GM21576 (cell line): ENCODE results near the gene HMOX2.

ENCODE experiments used
- ATAC-seq: cut with Tn5 transposase; IDR thresholded peaks from one replicate; pipeline ENCODE4 v1.9.1; 2021; ENCODE audit warnings: mild to moderate bottlenecking, moderate library complexity; ENCODE audit not compliant: unreplicated experiment

HMOX2 gene

GRCh38 chr16:4463522-4464163 lies 12.6 kb upstream of the HMOX2 start:
- ATAC-seq: no peak

GRCh38 chr16:4465977-4466779 lies 10.0 kb upstream of the HMOX2 start:
- no peak for ATAC-seq

- no peak for ATAC-seq
Observed at GRCh38 chr16:4467916-4468315, 8.3 kb upstream of the HMOX2 start.

- no peak for ATAC-seq
Observed at GRCh38 chr16:4468972-4469371, 7.2 kb upstream of the HMOX2 start.

- no peak for ATAC-seq
Observed at GRCh38 chr16:4471869-4472268, 4.3 kb upstream of the HMOX2 start.

GRCh38 chr16:4472880-4473279 lies 3.3 kb upstream of the HMOX2 start:
- no peak for ATAC-seq

- no peak for ATAC-seq
Observed at GRCh38 chr16:4474192-4474961, 1.8 kb upstream of the HMOX2 start, which contains the start of gene NMRAL1. TSS of gene NMRAL1 (minus strand) at chr16:4474625. CDS start at chr16:4474132, 493 bp downstream.

- no peak for ATAC-seq
Observed at GRCh38 chr16:4477966-4478365, 1.8 kb downstream of the HMOX2 start.

- no peak for ATAC-seq
Observed at GRCh38 chr16:4481526-4481925, 5.3 kb downstream of the HMOX2 start.

GRCh38 chr16:4481963-4482362 lies 5.8 kb downstream of the HMOX2 start:
- no peak for ATAC-seq

GRCh38 chr16:4486126-4486893 lies 10.1 kb downstream of the HMOX2 start:
- no peak for ATAC-seq

GRCh38 chr16:4487955-4488498 lies 11.8 kb downstream of the HMOX2 start:
- ATAC-seq: no peak

GRCh38 chr16:4488499-4488967 lies 12.3 kb downstream of the HMOX2 start:
- ATAC-seq: no peak

GRCh38 chr16:4489030-4489429 lies 12.8 kb downstream of the HMOX2 start:
- ATAC-seq: no peak

- ATAC-seq: no peak
Observed at GRCh38 chr16:4491898-4492297, 15.7 kb downstream of the HMOX2 start.

GRCh38 chr16:4494746-4495490 lies 18.7 kb downstream of the HMOX2 start:
- ATAC-seq: no peak

GRCh38 chr16:4495766-4496165 lies 19.6 kb downstream of the HMOX2 start:
- no peak for ATAC-seq

- no peak for ATAC-seq
Observed at GRCh38 chr16:4496305-4496704, 20.1 kb downstream of the HMOX2 start.

- ATAC-seq: no peak
Observed at GRCh38 chr16:4498546-4499195, 22.5 kb downstream of the HMOX2 start.
